IMR-90 (cell line): ENCODE data around the gene AREL1. TPM values are rescaled to one million over a fixed set of nuclear protein-coding genes. Genes with fewer than 3 reads are reported as not detected.

ENCODE experiments used
- NFE2L2 ChIP-seq: fragments of 150-350 bp; IDR thresholded peaks from 2 replicates; pipeline ENCODE4 v1.6.1; 2016; ENCODE audit warnings: low read depth, mild to moderate bottlenecking, low read length
- polyA plus RNA-seq, 3 experiments: library from polyadenylated mRNA; depleted of rRNA; stranded (reverse); fragments of >200 nt; gene quantifications; 2 replicates each; pipeline ENCODE4 v1.2.3, GENCODE V29; 2012; ENCODE audit warnings: low replicate concordance in 1 of 3
- total RNA-seq: library from RNA; depleted of rRNA; stranded (reverse); fragments of >200 nt; gene quantifications from 2 replicates; pipeline ENCODE4 v1.2.3, GENCODE V29; 2012
- TF ChIP-seq, protein P1 (sequence below): fragments of 150-350 bp; IDR thresholded peaks from 2 replicates; pipeline ENCODE4 v1.6.1; 2016; ENCODE audit warnings: low read depth, mild to moderate bottlenecking, low read length, moderate library complexity, borderline replicate concordance
- TF ChIP-seq, protein P2 (sequence below): conservative IDR thresholded peaks from 2 replicates; pipeline ENCODE4 v1.5.1; 2012; ENCODE audit warnings: mild to moderate bottlenecking, low read depth, low read length, improper control_type of control experiment

The AREL1 gene
- total and polyA plus RNA-seq, 2 of the 4 experiments (the other 2 are of a cell fraction) = 30.0 to 39.3 TPM

DNA sequence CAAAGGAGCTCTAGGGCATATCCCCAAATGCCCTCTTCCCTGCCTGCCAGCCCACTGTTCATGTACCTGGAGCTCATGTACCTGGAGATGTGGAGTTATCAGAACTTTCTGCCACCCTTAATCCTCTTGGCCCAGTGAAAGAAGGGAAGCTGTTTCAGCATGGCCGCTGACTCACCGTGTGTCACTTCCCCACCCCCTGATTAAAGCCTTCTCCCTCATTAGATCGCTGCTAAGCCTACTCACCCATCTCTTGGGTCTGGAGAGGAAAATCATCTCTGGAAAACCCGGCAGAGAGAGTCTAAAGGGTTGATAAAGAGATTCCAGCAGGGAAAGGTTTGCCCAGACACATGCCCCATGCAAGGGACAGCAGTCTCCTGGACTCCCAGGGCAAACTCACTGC lies 96.4 kb downstream of the AREL1 start (continued):
- TF ChIP-seq, protein P1, sequence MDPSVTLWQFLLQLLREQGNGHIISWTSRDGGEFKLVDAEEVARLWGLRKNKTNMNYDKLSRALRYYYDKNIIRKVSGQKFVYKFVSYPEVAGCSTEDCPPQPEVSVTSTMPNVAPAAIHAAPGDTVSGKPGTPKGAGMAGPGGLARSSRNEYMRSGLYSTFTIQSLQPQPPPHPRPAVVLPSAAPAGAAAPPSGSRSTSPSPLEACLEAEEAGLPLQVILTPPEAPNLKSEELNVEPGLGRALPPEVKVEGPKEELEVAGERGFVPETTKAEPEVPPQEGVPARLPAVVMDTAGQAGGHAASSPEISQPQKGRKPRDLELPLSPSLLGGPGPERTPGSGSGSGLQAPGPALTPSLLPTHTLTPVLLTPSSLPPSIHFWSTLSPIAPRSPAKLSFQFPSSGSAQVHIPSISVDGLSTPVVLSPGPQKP = no peak
- TF ChIP-seq NFE2L2 = no peak
- TF ChIP-seq, protein P2, sequence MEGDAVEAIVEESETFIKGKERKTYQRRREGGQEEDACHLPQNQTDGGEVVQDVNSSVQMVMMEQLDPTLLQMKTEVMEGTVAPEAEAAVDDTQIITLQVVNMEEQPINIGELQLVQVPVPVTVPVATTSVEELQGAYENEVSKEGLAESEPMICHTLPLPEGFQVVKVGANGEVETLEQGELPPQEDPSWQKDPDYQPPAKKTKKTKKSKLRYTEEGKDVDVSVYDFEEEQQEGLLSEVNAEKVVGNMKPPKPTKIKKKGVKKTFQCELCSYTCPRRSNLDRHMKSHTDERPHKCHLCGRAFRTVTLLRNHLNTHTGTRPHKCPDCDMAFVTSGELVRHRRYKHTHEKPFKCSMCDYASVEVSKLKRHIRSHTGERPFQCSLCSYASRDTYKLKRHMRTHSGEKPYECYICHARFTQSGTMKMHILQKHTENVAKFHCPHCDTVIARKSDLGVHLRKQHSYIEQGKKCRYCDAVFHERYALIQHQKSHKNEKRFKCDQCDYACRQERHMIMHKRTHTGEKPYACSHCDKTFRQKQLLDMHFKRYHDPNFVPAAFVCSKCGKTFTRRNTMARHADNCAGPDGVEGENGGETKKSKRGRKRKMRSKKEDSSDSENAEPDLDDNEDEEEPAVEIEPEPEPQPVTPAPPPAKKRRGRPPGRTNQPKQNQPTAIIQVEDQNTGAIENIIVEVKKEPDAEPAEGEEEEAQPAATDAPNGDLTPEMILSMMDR = no peak
